ENCODE results near the gene SPTLC1. TPM values are rescaled to one million over a fixed set of nuclear protein-coding genes. Genes with fewer than 3 reads are reported as not detected.
"Not testable (repeated sequence)": the region's sequence is repeated elsewhere in the genome, so short reads cannot be mapped to it uniquely, and the experiment has no call there.

The SPTLC1 gene
- total RNA-seq, 4 donors from 2014 or later: 36.7 to 160 (median 112) TPM

DNA sequence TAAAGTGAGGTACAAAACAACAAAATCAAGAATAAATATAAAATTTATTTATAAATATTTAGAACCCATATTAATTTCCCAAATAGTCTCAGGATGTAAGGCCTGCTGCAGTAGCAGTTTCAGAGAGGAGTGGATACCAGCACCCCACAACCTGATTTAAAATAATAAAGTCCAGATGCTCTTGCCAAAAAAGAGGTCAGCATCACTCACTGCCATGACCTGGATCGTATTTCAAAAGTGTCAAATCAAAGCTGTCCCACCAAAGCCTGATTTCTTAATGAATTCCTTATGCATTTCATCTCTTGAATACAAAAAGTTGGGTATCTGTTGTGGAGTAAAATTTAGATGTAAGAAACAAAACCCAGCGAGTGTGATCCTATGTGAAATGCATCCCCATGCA, 107.2 kb downstream of the SPTLC1 start:
- Histone ChIP-seq H3K4me3 (no peak overlapping the region), H3K27ac (no peak overlapping the region), H3K9me3 (no peaks in the 10 kb centered on the region), H3K4me1 (no peaks in the 10 kb centered on the region), H3K27me3 (no peaks in the 10 kb centered on the region), H3K36me3 (no peaks in the 10 kb centered on the region)
- intact Hi-C loops (cut with DNase I; ENCODE audit: low total_unique reads) (no loop called here), in situ Hi-C loops (cut with MboI; ENCODE audit: low pct_ligation_motif_present in 1 of 4, low pct_unique_long_range_greater_than_20kb in 1 of 4, low sequenced_read_pairs in 3 of 4) (no loop called here)
- TF ChIP-seq CTCF (IDR thresholded peaks at IDR 0.05): no peak
- TF ChIP-seq POLR2A (IDR thresholded peaks at IDR 0.05): no peak
- TF ChIP-seq POLR2AphosphoS5 (IDR thresholded peaks at IDR 0.05): no peak
- no peak for TF ChIP-seq EP300 (IDR thresholded peaks at IDR 0.05; ENCODE audit: low read depth)
- DNase-seq: no peak
- WGBS, 2 donors (ENCODE audit: low coverage in 1 of 2): 84 to 100% methylated on average over 1 to 2 of the region's 2 CpGs

- intact Hi-C loops (cut with DNase I; ENCODE audit: low total_unique reads): no loop called here
Observed at GRCh38 chr9:92004045-92004392, 111.2 kb downstream of the SPTLC1 start.

DNA sequence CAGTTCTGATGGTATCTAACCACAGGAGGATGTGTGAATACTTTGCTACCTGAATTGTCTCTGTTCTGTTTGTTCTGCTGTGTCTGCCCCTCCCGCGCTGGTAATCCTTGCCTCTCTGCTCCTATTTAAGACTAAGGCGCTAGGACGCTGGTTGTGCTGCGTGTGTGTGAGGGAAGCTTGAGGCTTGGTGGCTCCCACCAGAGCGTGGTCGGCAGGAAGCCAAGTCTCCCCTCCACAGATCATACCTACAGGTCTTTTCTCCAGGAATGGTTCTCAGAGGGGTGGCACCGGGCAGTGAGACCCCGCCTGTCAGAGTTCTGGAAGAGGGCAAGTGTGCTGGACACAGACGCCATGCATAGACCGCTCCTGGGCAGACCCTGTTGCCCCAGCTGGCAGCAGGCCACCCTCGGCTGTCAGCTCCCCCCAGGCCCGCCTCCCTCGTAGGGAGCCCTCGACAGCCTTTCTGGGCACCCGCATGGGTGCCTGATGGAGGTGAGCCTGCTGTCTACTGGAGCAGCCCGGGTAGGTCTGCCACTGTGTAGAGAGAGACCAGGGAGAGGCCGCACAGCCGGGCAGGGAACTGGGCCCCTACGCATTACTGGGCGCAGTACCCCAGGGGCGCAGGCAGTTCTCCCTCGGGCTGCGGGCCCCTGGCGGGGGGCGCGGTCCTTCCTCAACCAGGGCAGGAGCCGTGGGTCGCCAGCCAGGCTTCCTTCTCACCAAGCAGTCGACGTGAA, 111.7 kb downstream of the SPTLC1 start:
- Histone ChIP-seq H3K9me3 (no peaks in the 10 kb centered on the region), H3K4me3 (no peak overlapping the region), H3K27ac (no peak overlapping the region), H3K36me3 (no peaks in the 10 kb centered on the region), H3K4me1 (no peaks in the 10 kb centered on the region), H3K27me3 (no peaks in the 10 kb centered on the region)
- no peak for DNase-seq
- no peak for TF ChIP-seq POLR2AphosphoS5 (IDR thresholded peaks at IDR 0.05)
- no peak for TF ChIP-seq POLR2A (IDR thresholded peaks at IDR 0.05)
- no peak for TF ChIP-seq CTCF (IDR thresholded peaks at IDR 0.05)
- TF ChIP-seq EP300 (IDR thresholded peaks at IDR 0.05; ENCODE audit: low read depth): no peak
- intact Hi-C loops (cut with DNase I; ENCODE audit: low total_unique reads) (no loop called here), in situ Hi-C loops (cut with MboI; ENCODE audit: low pct_ligation_motif_present in 1 of 4, low pct_unique_long_range_greater_than_20kb in 1 of 4, low sequenced_read_pairs in 3 of 4) (no loop called here)
- 94 to 100% methylated on average over 1 to 26 of the region's 31 CpGs for WGBS, 2 donors (ENCODE audit: low coverage in 1 of 2)

More at GRCh38 chr9:92004045-92004392, 111.2 kb downstream of the SPTLC1 start:
- no peak for DNase-seq
- TF ChIP-seq CTCF (IDR thresholded peaks at IDR 0.05): no peak
- no peak for TF ChIP-seq POLR2AphosphoS5 (IDR thresholded peaks at IDR 0.05)
- no peak for TF ChIP-seq POLR2A (IDR thresholded peaks at IDR 0.05)
- TF ChIP-seq EP300 (IDR thresholded peaks at IDR 0.05; ENCODE audit: low read depth): no peak
- Histone ChIP-seq H3K4me1 (no peaks in the 10 kb centered on the region), H3K27me3 (no peaks in the 10 kb centered on the region), H3K27ac (no peak overlapping the region), H3K9me3 (no peaks in the 10 kb centered on the region), H3K4me3 (no peak overlapping the region), H3K36me3 (no peaks in the 10 kb centered on the region)
- 87% methylated on average over 13 of the region's 13 CpGs; no CpG with 5 or more reads in 1 of the 2 donors for WGBS, 2 donors (ENCODE audit: low coverage in 1 of 2)
- in situ Hi-C loops (cut with MboI; ENCODE audit: low pct_ligation_motif_present in 1 of 4, low pct_unique_long_range_greater_than_20kb in 1 of 4, low sequenced_read_pairs in 3 of 4): no loop called here

DNA sequence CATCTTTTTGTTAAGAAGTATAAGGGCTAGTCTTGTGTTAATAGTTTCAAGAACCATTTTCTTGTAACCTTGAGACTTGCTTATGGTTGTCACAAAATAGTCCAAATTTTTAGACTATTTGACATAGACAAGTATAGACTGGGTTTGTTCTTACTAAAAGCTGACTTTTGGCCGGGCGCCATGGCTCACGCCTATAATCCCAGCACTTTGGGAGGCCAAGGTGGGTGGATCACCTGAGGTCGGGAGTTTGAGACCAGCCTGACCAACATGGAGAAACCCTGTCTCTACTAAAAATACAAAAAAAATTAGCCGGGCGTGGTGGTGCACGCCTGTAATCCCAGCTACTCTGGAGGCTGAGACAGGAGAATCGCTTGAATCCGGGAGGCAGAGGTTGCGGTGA, 113.3 kb downstream of the SPTLC1 start:
- DNase-seq; H3K4me3 ChIP-seq; H3K36me3 ChIP-seq; H3K27ac ChIP-seq; in situ Hi-C loops (cut with MboI; ENCODE audit: low pct_ligation_motif_present in 1 of 4, low pct_unique_long_range_greater_than_20kb in 1 of 4, low sequenced_read_pairs in 3 of 4); H3K4me1 ChIP-seq; intact Hi-C loops (cut with DNase I; ENCODE audit: low total_unique reads); H3K27me3 ChIP-seq; H3K9me3 ChIP-seq: not testable (repeated sequence)
- 88 to 90% methylated on average over 4 to 10 of the region's 10 CpGs for WGBS, 2 donors (ENCODE audit: low coverage in 1 of 2)

DNA sequence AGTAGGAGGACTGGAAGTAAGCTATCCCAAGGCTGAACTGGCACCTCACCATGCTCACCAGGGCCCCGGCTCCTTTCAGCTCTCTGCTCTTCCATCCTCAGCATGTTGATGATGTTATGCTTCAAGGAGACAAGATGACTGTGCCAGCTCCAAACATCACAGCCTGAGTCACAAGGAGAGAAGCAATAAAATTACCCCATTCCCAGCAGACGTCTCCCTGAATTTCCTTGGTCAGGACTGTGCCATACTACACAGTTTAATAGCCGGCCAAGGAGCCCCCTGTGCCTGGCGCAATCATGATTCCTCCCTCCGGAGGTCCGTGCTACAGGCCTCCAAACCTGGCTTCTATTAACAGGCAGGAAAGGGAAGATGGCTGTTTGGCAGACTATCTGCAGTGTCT, 114.0 kb downstream of the SPTLC1 start:
- H3K27ac ChIP-seq: no peak overlapping the region
- H3K4me3 ChIP-seq: no peak overlapping the region
- H3K36me3 ChIP-seq: no peaks in the 10 kb centered on the region
- DNase-seq: no peak
- no peaks in the 10 kb centered on the region for H3K27me3 ChIP-seq
- no peaks in the 10 kb centered on the region for H3K4me1 ChIP-seq
- intact Hi-C loops (cut with DNase I; ENCODE audit: low total_unique reads): no loop called here
- 57 to 59% methylated on average over 1 to 6 of the region's 6 CpGs for WGBS, 2 donors (ENCODE audit: low coverage in 1 of 2)
- in situ Hi-C loops (cut with MboI; ENCODE audit: low pct_ligation_motif_present in 1 of 4, low pct_unique_long_range_greater_than_20kb in 1 of 4, low sequenced_read_pairs in 3 of 4): no loop called here
- no peaks in the 10 kb centered on the region for H3K9me3 ChIP-seq
- TF ChIP-seq POLR2AphosphoS5 (IDR thresholded peaks at IDR 0.05) (no peak), CTCF (IDR thresholded peaks at IDR 0.05) (no peak), EP300 (IDR thresholded peaks at IDR 0.05; ENCODE audit: low read depth) (no peak), POLR2A (IDR thresholded peaks at IDR 0.05) (no peak)
